ENCODE results near the gene NWD2.

GRCh38 chr4:37446016-37446415, 201.5 kb downstream of the NWD2 start:
- TF ChIP-seq CTCF (IDR thresholded peaks at IDR 0.05; ENCODE audit: low read length), result no peak
- no peak for TF ChIP-seq EZH2phosphoT487 (IDR thresholded peaks at IDR 0.05; ENCODE audit: low read length)
